Measurements from ENCODE around the gene LRMDA.

DNA sequence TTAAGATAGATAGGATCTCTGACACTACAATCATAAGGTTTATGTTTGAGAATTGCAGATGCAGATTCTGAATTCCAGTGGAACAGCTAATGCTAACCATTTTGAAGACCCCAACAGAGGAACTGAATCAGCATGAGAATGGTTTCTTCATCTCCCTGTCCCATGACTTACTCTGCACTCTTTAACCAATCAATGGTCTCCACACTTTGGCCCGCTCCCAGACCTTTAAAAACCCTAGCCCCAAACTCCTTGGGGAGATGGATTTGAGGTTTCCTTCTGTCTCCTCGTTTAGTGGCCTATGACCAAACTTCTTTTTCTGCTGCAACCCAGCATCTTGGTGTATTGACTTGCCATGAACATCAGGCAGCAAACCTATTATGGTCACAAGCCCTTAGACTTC, 804.9 kb downstream of the LRMDA start:
- TF ChIP-seq JUNB (IDR thresholded peaks at IDR 0.05) = no peak
- no peak for TF ChIP-seq BHLHE40 (IDR thresholded peaks at IDR 0.05; ENCODE audit: low read depth, low read length)

All from A549 (cell line).